Panc1 (cell line): ENCODE results near the gene KDM4B.

ENCODE experiments used
- CTCF ChIP-seq: fragments of 450-650 bp; IDR thresholded peaks from 2 replicates; pipeline ENCODE4 v1.5.1; 2017; ENCODE audit warnings: mild to moderate bottlenecking
- POLR2AphosphoS5 ChIP-seq: IDR thresholded peaks from 2 replicates; pipeline ENCODE4 v1.6.1; 2012; ENCODE audit warnings: mild to moderate bottlenecking, low read depth, low read length, moderate library complexity

- TF ChIP-seq POLR2AphosphoS5 (no peak), CTCF (no peak)
Observed at GRCh38 chr19:4986056-4986455, 17.1 kb downstream of the KDM4B start.
